ENCODE measurements around the gene TEAD2. TPM values are rescaled to one million over a fixed set of nuclear protein-coding genes. Genes with fewer than 3 reads are reported as not detected.
"Not testable (repeated sequence)": the region's sequence is repeated elsewhere in the genome, so short reads cannot be mapped to it uniquely, and the experiment has no call there.

The TEAD2 gene
- total RNA-seq, 4 donors from 2014 or later: 21.8 to 83.2 (median 48.5) TPM

DNA sequence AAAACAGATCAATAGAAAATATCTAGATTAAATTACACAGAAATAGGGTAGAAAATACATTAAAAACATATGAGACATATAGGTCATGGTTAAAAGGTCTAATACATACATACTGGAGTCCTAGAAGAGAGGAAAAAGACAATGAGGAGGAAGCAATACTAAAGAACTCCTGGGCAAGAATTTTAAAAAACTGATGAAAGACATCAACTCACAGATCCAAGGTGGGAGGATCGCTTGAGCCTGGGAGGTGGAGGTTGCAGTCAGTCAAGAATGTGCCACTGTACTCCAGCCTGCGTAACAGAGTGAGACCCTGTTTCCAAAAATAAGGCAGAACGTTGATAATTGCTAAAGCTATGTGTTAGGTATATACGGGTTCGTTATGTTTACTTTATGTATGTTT is 20.4 kb upstream of the TEAD2 start:
- no peak for TF ChIP-seq POLR2A (IDR thresholded peaks at IDR 0.05)
- TF ChIP-seq, protein P1, sequence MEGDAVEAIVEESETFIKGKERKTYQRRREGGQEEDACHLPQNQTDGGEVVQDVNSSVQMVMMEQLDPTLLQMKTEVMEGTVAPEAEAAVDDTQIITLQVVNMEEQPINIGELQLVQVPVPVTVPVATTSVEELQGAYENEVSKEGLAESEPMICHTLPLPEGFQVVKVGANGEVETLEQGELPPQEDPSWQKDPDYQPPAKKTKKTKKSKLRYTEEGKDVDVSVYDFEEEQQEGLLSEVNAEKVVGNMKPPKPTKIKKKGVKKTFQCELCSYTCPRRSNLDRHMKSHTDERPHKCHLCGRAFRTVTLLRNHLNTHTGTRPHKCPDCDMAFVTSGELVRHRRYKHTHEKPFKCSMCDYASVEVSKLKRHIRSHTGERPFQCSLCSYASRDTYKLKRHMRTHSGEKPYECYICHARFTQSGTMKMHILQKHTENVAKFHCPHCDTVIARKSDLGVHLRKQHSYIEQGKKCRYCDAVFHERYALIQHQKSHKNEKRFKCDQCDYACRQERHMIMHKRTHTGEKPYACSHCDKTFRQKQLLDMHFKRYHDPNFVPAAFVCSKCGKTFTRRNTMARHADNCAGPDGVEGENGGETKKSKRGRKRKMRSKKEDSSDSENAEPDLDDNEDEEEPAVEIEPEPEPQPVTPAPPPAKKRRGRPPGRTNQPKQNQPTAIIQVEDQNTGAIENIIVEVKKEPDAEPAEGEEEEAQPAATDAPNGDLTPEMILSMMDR (IDR thresholded peaks at IDR 0.05): no peak

DNA sequence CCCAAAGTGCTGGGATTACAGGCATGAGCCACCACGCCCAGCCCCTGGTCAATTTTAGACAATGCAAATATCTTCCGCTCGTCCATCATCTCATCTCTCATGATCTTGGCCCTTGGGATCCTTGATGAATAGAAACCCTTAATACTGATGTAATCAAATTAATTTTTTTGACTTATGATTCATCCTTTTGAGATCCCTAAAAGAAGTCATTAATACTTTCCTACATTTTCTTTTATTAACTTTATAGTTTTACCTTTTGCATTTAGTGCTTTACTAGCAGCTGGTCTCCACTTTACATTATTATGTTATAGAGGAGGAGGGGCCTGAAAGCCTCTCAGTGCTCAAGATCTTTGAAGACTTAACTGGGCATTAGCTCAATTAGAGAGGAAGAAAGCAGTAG is 18.2 kb upstream of the TEAD2 start:
- Histone ChIP-seq H3K36me3 (no peaks in the 10 kb centered on the region), H3K4me3 (no peak overlapping the region), H3K9me3 (peaks cover 0 to 6% of the 10 kb centered on the region in 2 donors), H3K4me1 (no peaks in the 10 kb centered on the region), H3K27ac (no peak overlapping the region), H3K27me3 (no peaks in the 10 kb centered on the region)
- intact Hi-C loops (cut with DNase I; ENCODE audit: low total_unique reads): no loop called here
- DNase-seq: no peak
- TF ChIP-seq POLR2A (IDR thresholded peaks at IDR 0.05): no peak
- TF ChIP-seq, protein P1 (IDR thresholded peaks at IDR 0.05): no peak

More for the DNA sequence above, 20.4 kb upstream of the TEAD2 start:
- Histone ChIP-seq H3K27ac (no peak overlapping the region), H3K36me3 (no peaks in the 10 kb centered on the region), H3K4me3 (no peak overlapping the region), H3K27me3 (no peaks in the 10 kb centered on the region), H3K9me3 (peaks cover 0 to 6% of the 10 kb centered on the region in 2 donors), H3K4me1 (no peaks in the 10 kb centered on the region)
- DNase-seq: no peak
- intact Hi-C loops (cut with DNase I; ENCODE audit: low total_unique reads): no loop called here

DNA sequence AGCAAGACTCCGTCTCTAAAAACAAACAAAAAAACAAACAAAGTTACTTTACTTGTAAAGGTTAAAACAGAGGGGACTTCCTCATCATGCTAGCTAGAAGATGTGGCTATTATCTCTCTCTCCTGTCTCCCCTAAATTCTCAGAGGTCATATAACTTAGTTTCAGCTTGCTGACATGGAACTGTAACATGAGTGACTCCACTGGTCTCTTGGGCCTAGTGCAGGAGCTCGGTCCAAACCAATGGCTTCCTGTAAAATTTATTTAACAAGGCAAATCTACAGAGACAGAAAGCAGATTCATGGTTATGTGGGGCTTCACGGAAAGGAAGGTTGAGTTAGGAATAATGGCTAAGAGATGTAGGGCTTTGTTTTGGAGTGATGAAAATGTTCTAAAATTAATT is 16.3 kb upstream of the TEAD2 start:
- no peak for DNase-seq
- Histone ChIP-seq H3K27me3 (no peaks in the 10 kb centered on the region), H3K27ac (no peak overlapping the region), H3K4me1 (no peaks in the 10 kb centered on the region), H3K36me3 (no peaks in the 10 kb centered on the region), H3K9me3 (peaks cover 0 to 6% of the 10 kb centered on the region in 2 donors), H3K4me3 (no peak overlapping the region)
- intact Hi-C loops (cut with DNase I; ENCODE audit: low total_unique reads): no loop called here
- TF ChIP-seq, protein P1 (IDR thresholded peaks at IDR 0.05): no peak
- no peak for TF ChIP-seq POLR2A (IDR thresholded peaks at IDR 0.05)

DNA sequence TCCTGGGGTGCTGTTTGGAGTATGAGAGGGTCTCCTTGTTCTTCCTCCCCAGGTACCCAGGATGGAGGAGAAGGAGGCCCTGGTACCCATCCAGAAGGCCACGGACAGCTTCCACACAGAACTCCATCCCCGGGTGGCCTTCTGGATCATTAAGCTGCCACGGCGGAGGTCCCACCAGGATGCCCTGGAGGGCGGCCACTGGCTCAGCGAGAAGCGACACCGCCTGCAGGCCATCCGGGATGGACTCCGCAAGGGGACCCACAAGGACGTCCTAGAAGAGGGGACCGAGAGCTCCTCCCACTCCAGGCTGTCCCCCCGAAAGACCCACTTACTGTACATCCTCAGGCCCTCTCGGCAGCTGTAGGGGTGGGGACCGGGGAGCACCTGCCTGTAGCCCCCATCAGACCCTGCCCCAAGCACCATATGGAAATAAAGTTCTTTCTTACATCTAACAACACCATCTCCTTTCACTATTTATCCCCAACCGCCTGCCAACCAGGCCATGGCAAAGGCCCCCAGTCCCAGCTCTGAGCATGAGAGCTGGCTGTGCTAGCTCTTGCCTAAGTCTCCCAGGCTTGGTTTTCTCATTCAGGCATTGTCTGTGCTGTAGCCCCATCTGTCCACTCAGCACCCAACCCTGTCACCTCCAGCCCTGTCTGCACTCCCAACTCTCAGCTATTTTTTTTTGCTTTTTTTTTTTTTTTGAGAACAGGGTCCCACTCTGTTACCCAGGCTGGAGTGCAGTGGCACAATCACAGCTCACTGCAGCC is 12.6 kb upstream of the TEAD2 start:
- Histone ChIP-seq H3K36me3 (no peaks in the 10 kb centered on the region), H3K4me3 (no peak overlapping the region), H3K4me1 (no peaks in the 10 kb centered on the region), H3K9me3 (no peaks in the 10 kb centered on the region), H3K27me3 (no peaks in the 10 kb centered on the region), H3K27ac (no peak overlapping the region)
- intact Hi-C loops (cut with DNase I; ENCODE audit: low total_unique reads): no loop called here
- DNase-seq: no peak
- TF ChIP-seq POLR2A (IDR thresholded peaks at IDR 0.05): no peak
- TF ChIP-seq, protein P1 (IDR thresholded peaks at IDR 0.05): no peak

DNA sequence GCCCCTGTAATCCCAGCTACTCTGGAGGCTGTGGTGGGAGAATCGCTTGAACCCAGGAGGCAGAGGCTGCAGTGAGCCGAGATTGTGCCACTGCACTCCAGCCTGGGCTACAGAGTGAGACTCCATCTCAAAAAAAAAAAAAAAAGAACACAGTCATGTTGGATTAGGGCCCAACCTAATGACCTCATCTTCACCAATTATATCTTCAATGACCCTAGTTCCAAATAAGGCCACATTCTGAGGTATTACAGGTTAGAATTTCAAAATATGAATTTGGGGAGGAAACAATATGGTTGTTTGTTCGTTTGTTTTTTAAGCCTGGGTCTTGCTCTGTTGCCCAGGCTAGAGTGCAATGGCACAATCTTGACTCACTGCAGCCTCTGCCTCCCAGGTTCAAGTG is 11.0 kb upstream of the TEAD2 start:
- H3K36me3 ChIP-seq; H3K4me1 ChIP-seq; intact Hi-C loops (cut with DNase I; ENCODE audit: low total_unique reads); H3K27me3 ChIP-seq; DNase-seq; H3K27ac ChIP-seq; H3K4me3 ChIP-seq: not testable (repeated sequence)
- peaks cover 0 to 12% of the 10 kb centered on the region in 2 donors for H3K9me3 ChIP-seq
